Neural progenitor cell (in vitro differentiated cells): ENCODE data around the gene WFDC10B.

ENCODE experiments used
- EZH2 ChIP-seq: fragments of 200-600 bp; sonication (generic); IDR thresholded peaks from 2 replicates; pipeline ENCODE4 v1.6.1; 2017; ENCODE audit warnings: antibody characterized with exemption, mild to moderate bottlenecking, moderate library complexity
- EZH2phosphoT487 ChIP-seq: fragments of 200-600 bp; sonication (generic); IDR thresholded peaks from 2 replicates; pipeline ENCODE4 v1.6.1; 2017; ENCODE audit warnings: antibody characterized with exemption
- TF ChIP-seq, protein P1 (sequence below): fragments of 200-600 bp; sonication (generic); IDR thresholded peaks from 2 replicates; pipeline ENCODE4 v1.5.1; 2017; ENCODE audit warnings: antibody characterized with exemption, mild to moderate bottlenecking

DNA sequence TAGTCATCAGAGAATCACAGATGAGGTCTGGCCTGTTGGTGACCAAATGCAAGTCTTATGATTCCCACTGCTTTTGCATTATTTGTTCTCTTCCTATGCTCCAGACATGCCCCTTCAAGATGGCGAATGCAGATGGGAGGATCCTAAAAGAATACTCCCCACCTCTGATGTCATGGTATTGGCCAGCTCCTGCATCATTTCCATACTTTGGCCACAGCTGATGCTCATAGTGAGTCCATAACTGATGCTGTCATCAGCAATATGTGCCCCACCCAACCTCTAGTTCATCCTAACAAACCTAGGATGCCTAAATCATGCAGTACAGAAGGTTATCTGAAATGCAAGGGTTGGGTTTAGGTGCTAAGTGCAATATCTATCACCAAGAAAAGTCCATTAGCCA is 68.3 kb downstream of the WFDC10B start:
- TF ChIP-seq, protein P1, sequence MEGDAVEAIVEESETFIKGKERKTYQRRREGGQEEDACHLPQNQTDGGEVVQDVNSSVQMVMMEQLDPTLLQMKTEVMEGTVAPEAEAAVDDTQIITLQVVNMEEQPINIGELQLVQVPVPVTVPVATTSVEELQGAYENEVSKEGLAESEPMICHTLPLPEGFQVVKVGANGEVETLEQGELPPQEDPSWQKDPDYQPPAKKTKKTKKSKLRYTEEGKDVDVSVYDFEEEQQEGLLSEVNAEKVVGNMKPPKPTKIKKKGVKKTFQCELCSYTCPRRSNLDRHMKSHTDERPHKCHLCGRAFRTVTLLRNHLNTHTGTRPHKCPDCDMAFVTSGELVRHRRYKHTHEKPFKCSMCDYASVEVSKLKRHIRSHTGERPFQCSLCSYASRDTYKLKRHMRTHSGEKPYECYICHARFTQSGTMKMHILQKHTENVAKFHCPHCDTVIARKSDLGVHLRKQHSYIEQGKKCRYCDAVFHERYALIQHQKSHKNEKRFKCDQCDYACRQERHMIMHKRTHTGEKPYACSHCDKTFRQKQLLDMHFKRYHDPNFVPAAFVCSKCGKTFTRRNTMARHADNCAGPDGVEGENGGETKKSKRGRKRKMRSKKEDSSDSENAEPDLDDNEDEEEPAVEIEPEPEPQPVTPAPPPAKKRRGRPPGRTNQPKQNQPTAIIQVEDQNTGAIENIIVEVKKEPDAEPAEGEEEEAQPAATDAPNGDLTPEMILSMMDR = no peak
- TF ChIP-seq EZH2phosphoT487 (no peak), EZH2 (no peak)
